ENCODE results near the gene MIB1.
A peak's percentile ranks its signal among the peaks of the same experiment; 100 is the strongest.

The MIB1 gene

GRCh38 chr18:21914739-21915319 lies 174.2 kb downstream of the MIB1 start:
- H3K9ac ChIP-seq (ENCODE audit: low read length) = no peak overlapping the region
- no peak for DNase-seq
- no peak overlapping the region for H3K4me3 ChIP-seq (ENCODE audit: low read length)
- no peaks in the 10 kb centered on the region for H3K27me3 ChIP-seq (replicated peaks; ENCODE audit: insufficient read depth, low read length)
- H3F3A ChIP-seq (ENCODE audit: insufficient read depth, low read length) = no peaks in the 10 kb centered on the region
- H3K4me1 ChIP-seq (ENCODE audit: low read length) = no peaks in the 10 kb centered on the region
- no peaks in the 10 kb centered on the region for H3K9me2 ChIP-seq (replicated peaks; ENCODE audit: insufficient read depth, low read length)
- TF ChIP-seq EZH2 (optimal IDR thresholded peaks at IDR 0.05; ENCODE audit: low read depth, low read length) (no peak), EZH2phosphoT487 (IDR thresholded peaks at IDR 0.05; ENCODE audit: low read length) (no peak)
- TF ChIP-seq, protein P1, sequence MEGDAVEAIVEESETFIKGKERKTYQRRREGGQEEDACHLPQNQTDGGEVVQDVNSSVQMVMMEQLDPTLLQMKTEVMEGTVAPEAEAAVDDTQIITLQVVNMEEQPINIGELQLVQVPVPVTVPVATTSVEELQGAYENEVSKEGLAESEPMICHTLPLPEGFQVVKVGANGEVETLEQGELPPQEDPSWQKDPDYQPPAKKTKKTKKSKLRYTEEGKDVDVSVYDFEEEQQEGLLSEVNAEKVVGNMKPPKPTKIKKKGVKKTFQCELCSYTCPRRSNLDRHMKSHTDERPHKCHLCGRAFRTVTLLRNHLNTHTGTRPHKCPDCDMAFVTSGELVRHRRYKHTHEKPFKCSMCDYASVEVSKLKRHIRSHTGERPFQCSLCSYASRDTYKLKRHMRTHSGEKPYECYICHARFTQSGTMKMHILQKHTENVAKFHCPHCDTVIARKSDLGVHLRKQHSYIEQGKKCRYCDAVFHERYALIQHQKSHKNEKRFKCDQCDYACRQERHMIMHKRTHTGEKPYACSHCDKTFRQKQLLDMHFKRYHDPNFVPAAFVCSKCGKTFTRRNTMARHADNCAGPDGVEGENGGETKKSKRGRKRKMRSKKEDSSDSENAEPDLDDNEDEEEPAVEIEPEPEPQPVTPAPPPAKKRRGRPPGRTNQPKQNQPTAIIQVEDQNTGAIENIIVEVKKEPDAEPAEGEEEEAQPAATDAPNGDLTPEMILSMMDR (IDR thresholded peaks at IDR 0.05; ENCODE audit: low read length) = peak; percentile 37
- no peaks in the 10 kb centered on the region for H4K20me1 ChIP-seq (ENCODE audit: insufficient read depth, low read length)
- H3K36me3 ChIP-seq (replicated peaks; ENCODE audit: insufficient read depth, low read length) = no peaks in the 10 kb centered on the region
- H3K79me2 ChIP-seq (ENCODE audit: low read length) = no peaks in the 10 kb centered on the region
- no peak overlapping the region for H2AFZ ChIP-seq (ENCODE audit: low read length)
- no peaks in the 10 kb centered on the region for H3K9me3 ChIP-seq (replicated peaks; ENCODE audit: insufficient read depth, low read length)
- H3K4me2 ChIP-seq (ENCODE audit: low read depth, low read length) = no peak overlapping the region
- H3K27ac ChIP-seq (ENCODE audit: low read length) = no peak overlapping the region

DNA sequence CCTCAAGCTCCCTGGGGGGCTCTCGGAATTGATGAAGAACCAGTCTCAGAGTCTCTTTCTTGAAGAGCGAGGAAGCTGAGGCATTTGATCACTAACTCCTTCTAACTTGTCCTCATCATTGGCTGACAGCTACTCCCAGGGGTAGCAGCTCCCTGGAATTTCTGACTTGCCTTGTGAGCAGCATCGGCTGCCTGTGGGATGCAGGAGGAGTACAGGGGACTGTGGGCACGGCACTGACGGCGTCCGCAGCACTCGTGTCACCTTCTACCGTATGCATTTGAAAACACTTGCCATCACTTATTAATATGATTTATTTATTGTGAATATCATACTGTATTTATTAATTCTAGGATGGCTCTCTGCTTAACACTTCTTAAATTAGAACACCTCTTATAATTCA lies 175.0 kb downstream of the MIB1 start:
- H3K4me1 ChIP-seq (ENCODE audit: low read length) = no peaks in the 10 kb centered on the region
- no peaks in the 10 kb centered on the region for H3F3A ChIP-seq (ENCODE audit: insufficient read depth, low read length)
- no peak for TF ChIP-seq EZH2phosphoT487 (IDR thresholded peaks at IDR 0.05; ENCODE audit: low read length)
- TF ChIP-seq, protein P1 (IDR thresholded peaks at IDR 0.05; ENCODE audit: low read length) = no peak
- TF ChIP-seq EZH2 (optimal IDR thresholded peaks at IDR 0.05; ENCODE audit: low read depth, low read length) = no peak
- H3K27ac ChIP-seq (ENCODE audit: low read length) = no peak overlapping the region
- no peaks in the 10 kb centered on the region for H3K9me2 ChIP-seq (replicated peaks; ENCODE audit: insufficient read depth, low read length)
- no peak overlapping the region for H3K4me3 ChIP-seq (ENCODE audit: low read length)
- no peaks in the 10 kb centered on the region for H3K79me2 ChIP-seq (ENCODE audit: low read length)
- no peak overlapping the region for H2AFZ ChIP-seq (ENCODE audit: low read length)
- H3K36me3 ChIP-seq (replicated peaks; ENCODE audit: insufficient read depth, low read length) = no peaks in the 10 kb centered on the region
- no peaks in the 10 kb centered on the region for H3K9me3 ChIP-seq (replicated peaks; ENCODE audit: insufficient read depth, low read length)
- no peak for DNase-seq
- no peaks in the 10 kb centered on the region for H3K27me3 ChIP-seq (replicated peaks; ENCODE audit: insufficient read depth, low read length)
- H3K4me2 ChIP-seq (ENCODE audit: low read depth, low read length) = no peak overlapping the region
- no peaks in the 10 kb centered on the region for H4K20me1 ChIP-seq (ENCODE audit: insufficient read depth, low read length)
- no peak overlapping the region for H3K9ac ChIP-seq (ENCODE audit: low read length)

DNA sequence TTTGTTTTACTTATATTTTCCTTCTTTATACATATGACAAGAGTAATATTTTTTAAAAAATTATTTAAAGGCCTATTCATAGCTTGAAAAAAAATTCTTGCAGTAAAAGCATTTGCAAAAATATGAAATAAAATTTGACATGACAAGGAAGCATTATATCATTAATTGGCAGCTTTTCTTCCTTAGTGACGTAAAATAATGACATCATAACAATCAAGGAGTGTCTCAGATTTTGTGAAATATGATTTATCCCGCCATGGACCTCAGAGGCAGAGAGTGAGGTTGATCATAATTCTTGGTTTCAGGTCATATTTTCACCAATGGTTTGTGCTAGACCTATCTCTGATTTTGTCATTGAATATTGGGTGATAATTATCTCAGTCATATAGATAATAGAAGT lies 176.0 kb downstream of the MIB1 start:
- H3K79me2 ChIP-seq (ENCODE audit: low read length) = no peaks in the 10 kb centered on the region
- H3F3A ChIP-seq (ENCODE audit: insufficient read depth, low read length) = no peaks in the 10 kb centered on the region
- H3K4me2 ChIP-seq (ENCODE audit: low read depth, low read length) = no peak overlapping the region
- no peaks in the 10 kb centered on the region for H3K9me2 ChIP-seq (replicated peaks; ENCODE audit: insufficient read depth, low read length)
- no peak overlapping the region for H3K4me3 ChIP-seq (ENCODE audit: low read length)
- H3K4me1 ChIP-seq (ENCODE audit: low read length) = no peaks in the 10 kb centered on the region
- no peak for DNase-seq
- no peak overlapping the region for H3K9ac ChIP-seq (ENCODE audit: low read length)
- H3K27me3 ChIP-seq (replicated peaks; ENCODE audit: insufficient read depth, low read length) = no peaks in the 10 kb centered on the region
- no peak overlapping the region for H2AFZ ChIP-seq (ENCODE audit: low read length)
- H3K36me3 ChIP-seq (replicated peaks; ENCODE audit: insufficient read depth, low read length) = no peaks in the 10 kb centered on the region
- H4K20me1 ChIP-seq (ENCODE audit: insufficient read depth, low read length) = no peaks in the 10 kb centered on the region
- TF ChIP-seq EZH2 (optimal IDR thresholded peaks at IDR 0.05; ENCODE audit: low read depth, low read length) = no peak
- TF ChIP-seq, protein P1 (IDR thresholded peaks at IDR 0.05; ENCODE audit: low read length) = no peak
- TF ChIP-seq EZH2phosphoT487 (IDR thresholded peaks at IDR 0.05; ENCODE audit: low read length) = no peak
- no peaks in the 10 kb centered on the region for H3K9me3 ChIP-seq (replicated peaks; ENCODE audit: insufficient read depth, low read length)
- H3K27ac ChIP-seq (ENCODE audit: low read length) = no peak overlapping the region

Data from MM.1S (cell line).